Measurements from ENCODE around the gene CFAP74.

GRCh38 chr1:1919304-1920056, 84.1 kb downstream of the CFAP74 start:
- no peak for TF ChIP-seq GATA2 (IDR thresholded peaks at IDR 0.05; ENCODE audit: low read depth, low read length)
- no peak for TF ChIP-seq GATA3 (IDR thresholded peaks at IDR 0.05; ENCODE audit: low read depth, low read length)
